ENCODE results near the gene DCC. TPM values are rescaled to one million over a fixed set of nuclear protein-coding genes. Genes with fewer than 3 reads are reported as not detected.

The DCC gene
- total and polyA plus RNA-seq, 10 donors = 0.03 to 9.2 (median 0.91) TPM; not detected in 1

DNA sequence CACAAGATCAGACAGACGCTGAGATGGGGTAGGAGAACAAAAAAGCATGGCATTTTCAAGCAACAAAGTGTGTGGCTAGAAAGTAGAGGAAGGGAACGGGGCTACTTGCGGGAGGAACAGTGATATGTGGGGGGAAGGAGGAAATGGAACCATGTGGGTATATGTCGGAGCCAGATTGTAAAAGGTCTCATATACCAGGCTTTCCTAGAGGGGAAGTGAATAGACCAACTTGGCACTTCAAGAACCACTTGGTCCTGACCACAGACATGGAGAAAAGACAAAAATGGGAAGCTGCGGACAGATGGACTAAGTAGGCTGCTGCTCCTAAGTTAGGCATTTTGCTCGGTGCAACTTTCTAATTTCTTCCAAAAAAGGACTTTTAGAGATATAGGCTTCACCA lies 196.0 kb downstream of the DCC start:
- H3K4me1 ChIP-seq = no peaks in the 10 kb centered on the region
- intact Hi-C loops (cut with DNase I; ENCODE audit: low total_unique reads) = no loop called here
- 23 to 45% (median 36%) methylated on average over 6 of the region's 6 CpGs for WGBS, 5 donors
- DNase-seq = no peak
- H3K36me3 ChIP-seq = no peaks in the 10 kb centered on the region
- H3K4me3 ChIP-seq = no peak overlapping the region
- no peaks in the 10 kb centered on the region for H3K27me3 ChIP-seq (replicated peaks in 1 of 7)
- no peaks in the 10 kb centered on the region for H3K9me3 ChIP-seq
- H3K27ac ChIP-seq = no peak overlapping the region
- no peak for TF ChIP-seq POLR2AphosphoS5 (IDR thresholded peaks at IDR 0.05)
- no peak for TF ChIP-seq POLR2A (IDR thresholded peaks at IDR 0.05)
- TF ChIP-seq, protein P1, sequence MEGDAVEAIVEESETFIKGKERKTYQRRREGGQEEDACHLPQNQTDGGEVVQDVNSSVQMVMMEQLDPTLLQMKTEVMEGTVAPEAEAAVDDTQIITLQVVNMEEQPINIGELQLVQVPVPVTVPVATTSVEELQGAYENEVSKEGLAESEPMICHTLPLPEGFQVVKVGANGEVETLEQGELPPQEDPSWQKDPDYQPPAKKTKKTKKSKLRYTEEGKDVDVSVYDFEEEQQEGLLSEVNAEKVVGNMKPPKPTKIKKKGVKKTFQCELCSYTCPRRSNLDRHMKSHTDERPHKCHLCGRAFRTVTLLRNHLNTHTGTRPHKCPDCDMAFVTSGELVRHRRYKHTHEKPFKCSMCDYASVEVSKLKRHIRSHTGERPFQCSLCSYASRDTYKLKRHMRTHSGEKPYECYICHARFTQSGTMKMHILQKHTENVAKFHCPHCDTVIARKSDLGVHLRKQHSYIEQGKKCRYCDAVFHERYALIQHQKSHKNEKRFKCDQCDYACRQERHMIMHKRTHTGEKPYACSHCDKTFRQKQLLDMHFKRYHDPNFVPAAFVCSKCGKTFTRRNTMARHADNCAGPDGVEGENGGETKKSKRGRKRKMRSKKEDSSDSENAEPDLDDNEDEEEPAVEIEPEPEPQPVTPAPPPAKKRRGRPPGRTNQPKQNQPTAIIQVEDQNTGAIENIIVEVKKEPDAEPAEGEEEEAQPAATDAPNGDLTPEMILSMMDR (IDR thresholded peaks at IDR 0.05 in 8 of 11, conservative IDR thresholded peaks at IDR 0.05 in 3 of 11) = no peak

DNA sequence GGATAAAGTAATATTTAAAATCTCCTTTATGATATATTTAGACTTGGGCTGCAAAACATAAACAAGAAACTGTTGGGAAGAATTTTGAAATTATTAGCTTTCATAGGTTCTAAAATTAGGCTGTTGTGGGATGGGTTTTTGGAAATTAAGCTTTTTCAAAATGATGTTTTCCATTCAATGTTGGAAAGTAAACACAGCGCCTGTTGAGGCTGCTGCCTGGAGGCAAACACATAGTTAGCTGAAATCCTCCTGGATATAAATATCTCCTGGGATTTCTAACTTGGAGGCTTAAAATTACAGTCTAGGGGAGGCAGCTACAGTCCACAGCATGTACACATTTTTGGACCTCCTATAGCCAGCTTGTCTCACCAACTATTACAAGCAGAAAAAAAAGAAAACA lies 197.3 kb downstream of the DCC start:
- 79 to 93% (median 81%) methylated on average over 1 of the region's 1 CpG for WGBS, 5 donors
- Histone ChIP-seq H3K9me3 (no peaks in the 10 kb centered on the region), H3K36me3 (no peaks in the 10 kb centered on the region), H3K27me3 (replicated peaks in 1 of 7) (no peaks in the 10 kb centered on the region), H3K4me1 (no peaks in the 10 kb centered on the region), H3K27ac (no peak overlapping the region), H3K4me3 (no peak overlapping the region)
- intact Hi-C loops (cut with DNase I; ENCODE audit: low total_unique reads) = no loop called here
- no peak for DNase-seq
- TF ChIP-seq, protein P1 (IDR thresholded peaks at IDR 0.05 in 8 of 11, conservative IDR thresholded peaks at IDR 0.05 in 3 of 11) = no peak

DNA sequence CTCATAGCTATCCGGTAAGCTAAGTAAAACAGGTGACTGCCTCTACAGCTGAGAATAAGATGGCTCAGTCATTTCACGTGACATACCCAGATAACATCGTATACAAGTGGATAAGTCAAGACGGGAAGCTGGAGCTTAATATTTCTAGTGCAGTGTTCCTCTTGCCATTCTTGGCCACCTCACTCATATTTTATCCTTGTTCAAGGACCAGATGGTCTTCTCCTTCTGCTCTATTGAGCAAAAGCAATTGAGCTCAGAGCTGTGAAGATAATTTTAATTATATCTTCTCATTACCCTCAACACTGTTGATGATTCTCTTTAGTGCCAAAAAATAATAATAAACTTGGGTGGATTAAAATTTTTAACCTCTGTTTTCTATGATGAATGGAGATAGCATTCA lies 201.1 kb downstream of the DCC start:
- H3K4me3 ChIP-seq = no peak overlapping the region

DNA sequence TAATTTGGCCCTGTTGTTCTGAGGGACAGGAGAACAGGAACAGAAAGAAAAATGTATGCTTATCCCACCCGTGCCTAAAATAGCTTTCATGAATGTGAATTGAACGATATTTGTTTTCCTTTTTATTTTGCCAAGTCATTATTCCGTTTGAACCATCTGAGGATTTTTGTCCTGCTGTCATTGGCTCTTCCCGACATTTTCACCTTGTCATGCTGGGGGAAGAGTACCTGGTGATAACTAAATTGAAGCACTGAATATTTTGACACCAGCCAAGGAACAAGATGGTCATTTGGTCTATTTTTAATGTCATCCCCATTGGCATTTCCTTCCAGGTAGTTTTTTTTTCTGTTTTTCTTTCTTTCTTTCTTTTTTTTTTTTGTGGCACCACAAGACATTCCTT lies 204.1 kb downstream of the DCC start:
- Histone ChIP-seq H3K9me3 (no peaks in the 10 kb centered on the region), H3K4me3 (no peak overlapping the region), H3K4me1 (no peaks in the 10 kb centered on the region), H3K36me3 (no peaks in the 10 kb centered on the region), H3K27me3 (replicated peaks in 1 of 7) (no peaks in the 10 kb centered on the region), H3K27ac (no peak overlapping the region)
- TF ChIP-seq POLR2A (IDR thresholded peaks at IDR 0.05) (no peak), POLR2AphosphoS5 (IDR thresholded peaks at IDR 0.05) (no peak)
- TF ChIP-seq, protein P1 (IDR thresholded peaks at IDR 0.05 in 8 of 11, conservative IDR thresholded peaks at IDR 0.05 in 3 of 11) = no peak
- WGBS, 5 donors = 66 to 72% (median 70%) methylated on average over 4 of the region's 4 CpGs
- intact Hi-C loops (cut with DNase I; ENCODE audit: low total_unique reads) = no loop called here
- DNase-seq = no peak

More for the DNA sequence above, 201.1 kb downstream of the DCC start:
- Histone ChIP-seq H3K4me1 (no peaks in the 10 kb centered on the region), H3K27me3 (replicated peaks in 1 of 7) (no peaks in the 10 kb centered on the region), H3K9me3 (no peaks in the 10 kb centered on the region), H3K27ac (no peak overlapping the region), H3K36me3 (no peaks in the 10 kb centered on the region)
- DNase-seq = no peak
- intact Hi-C loops (cut with DNase I; ENCODE audit: low total_unique reads) = no loop called here
- TF ChIP-seq, protein P1 (IDR thresholded peaks at IDR 0.05 in 8 of 11, conservative IDR thresholded peaks at IDR 0.05 in 3 of 11) = no peak
- TF ChIP-seq POLR2AphosphoS5 (IDR thresholded peaks at IDR 0.05) (no peak), POLR2A (IDR thresholded peaks at IDR 0.05) (no peak)
- 85 to 95% (median 90%) methylated on average over 4 of the region's 4 CpGs for WGBS, 5 donors

Data from spleen (tissue), 11 donors.